ENCODE measurements around the gene TH. TPM values are rescaled to one million over a fixed set of nuclear protein-coding genes. Genes with fewer than 3 reads are reported as not detected.

Gene TH
- total and polyA plus RNA-seq, 2 donors (not counting 1 experiment from before 2014, with no cell fraction given): not detected

GRCh38 chr11:2211113-2211971 lies 39.7 kb upstream of the TH start:
- H3K27ac Mint-ChIP-seq: no peak overlapping the region
- H3K9me3 Mint-ChIP-seq (ENCODE audit: insufficient read depth): no peaks in the 10 kb centered on the region
- Histone ChIP-seq H3K9me3 (ENCODE audit: control extremely low read depth in 1 of 3, control insufficient read depth in 2 of 3, insufficient read depth in 1 of 3, low read length in 2 of 3) (peaks cover 0 to 9% (median 0%) of the 10 kb centered on the region in 3 donors), H3K4me2 (replicated peaks; ENCODE audit: low read depth, low read length, poor library complexity, severe bottlenecking) (no peak overlapping the region), H2AFZ (ENCODE audit: insufficient read depth, low read depth, low read length, poor library complexity, severe bottlenecking) (no peak overlapping the region), H3K4me3 (ENCODE audit: control extremely low read depth in 1 of 5, extremely low read depth in 1 of 5, insufficient read depth in 1 of 5, low read depth in 2 of 5, low read length in 4 of 5) (no peak overlapping the region), H3K27me3 (replicated peaks in 1 of 4; ENCODE audit: control extremely low read depth in 1 of 4, control insufficient read depth in 3 of 4, insufficient read depth in 4 of 4, low read length in 3 of 4) (no peaks in the 10 kb centered on the region), H3K36me3 (replicated peaks in 1 of 2; ENCODE audit: control extremely low read depth in 1 of 2, control insufficient read depth in 1 of 2, extremely low read depth in 1 of 2, insufficient read depth in 2 of 2, low read length in 1 of 2) (no peaks in the 10 kb centered on the region), H3K9ac (ENCODE audit: low read length) (no peak overlapping the region), H3K27ac (ENCODE audit: low read length in 2 of 2) (no peak overlapping the region), H3K4me1 (ENCODE audit: control insufficient read depth in 2 of 2, insufficient read depth in 2 of 2, low read length in 2 of 2) (no peaks in the 10 kb centered on the region), H3K79me2 (ENCODE audit: control insufficient read depth, insufficient read depth, low read length) (no peaks in the 10 kb centered on the region), H4K20me1 (ENCODE audit: control insufficient read depth, insufficient read depth, low read length, poor library complexity, severe bottlenecking) (no peaks in the 10 kb centered on the region)
- intact Hi-C loops (cut with micrococcal nuclease): no loop called here
- peaks cover 2% of the 10 kb centered on the region for H3K4me1 Mint-ChIP-seq
- TF ChIP-seq EZH2 (IDR thresholded peaks at IDR 0.05; ENCODE audit: borderline replicate concordance, insufficient read depth, low read depth, low read length, poor library complexity, severe bottlenecking): no peak
- TF ChIP-seq CTCF (IDR thresholded peaks at IDR 0.05): no peak
- ATAC-seq (ENCODE audit: low read depth) (no peak), DNase-seq (no peak)
- WGBS (ENCODE audit: insufficient coverage): 90% methylated on average over 24 of the region's 30 CpGs
- ChIA-PET CTCF (interaction anchor here (0.5 kb wide), 1 partner anchor 862 kb away, joined by 3 read pairs; no protein-coding TSS in a partner anchor), POLR2A (no interaction called here)
- H3K27me3 Mint-ChIP-seq: peaks cover 13% of the 10 kb centered on the region
- no peak overlapping the region for H3K4me3 Mint-ChIP-seq
